HG03095 (cell line): ENCODE data around the gene SLC12A9.
"Not testable (repeated sequence)": the region's sequence is repeated elsewhere in the genome, so short reads cannot be mapped to it uniquely, and the experiment has no call there.

Experiments
- ATAC-seq: cut with Tn5 transposase; IDR thresholded peaks from one replicate; pipeline ENCODE4 v1.9.1; 2021; ENCODE audit warnings: moderate library complexity; ENCODE audit not compliant: unreplicated experiment

The SLC12A9 gene

GRCh38 chr7:100825751-100826513, 26.6 kb upstream of the SLC12A9 start:
- no peak for ATAC-seq

GRCh38 chr7:100826514-100827329, 25.8 kb upstream of the SLC12A9 start:
- ATAC-seq: no peak

DNA sequence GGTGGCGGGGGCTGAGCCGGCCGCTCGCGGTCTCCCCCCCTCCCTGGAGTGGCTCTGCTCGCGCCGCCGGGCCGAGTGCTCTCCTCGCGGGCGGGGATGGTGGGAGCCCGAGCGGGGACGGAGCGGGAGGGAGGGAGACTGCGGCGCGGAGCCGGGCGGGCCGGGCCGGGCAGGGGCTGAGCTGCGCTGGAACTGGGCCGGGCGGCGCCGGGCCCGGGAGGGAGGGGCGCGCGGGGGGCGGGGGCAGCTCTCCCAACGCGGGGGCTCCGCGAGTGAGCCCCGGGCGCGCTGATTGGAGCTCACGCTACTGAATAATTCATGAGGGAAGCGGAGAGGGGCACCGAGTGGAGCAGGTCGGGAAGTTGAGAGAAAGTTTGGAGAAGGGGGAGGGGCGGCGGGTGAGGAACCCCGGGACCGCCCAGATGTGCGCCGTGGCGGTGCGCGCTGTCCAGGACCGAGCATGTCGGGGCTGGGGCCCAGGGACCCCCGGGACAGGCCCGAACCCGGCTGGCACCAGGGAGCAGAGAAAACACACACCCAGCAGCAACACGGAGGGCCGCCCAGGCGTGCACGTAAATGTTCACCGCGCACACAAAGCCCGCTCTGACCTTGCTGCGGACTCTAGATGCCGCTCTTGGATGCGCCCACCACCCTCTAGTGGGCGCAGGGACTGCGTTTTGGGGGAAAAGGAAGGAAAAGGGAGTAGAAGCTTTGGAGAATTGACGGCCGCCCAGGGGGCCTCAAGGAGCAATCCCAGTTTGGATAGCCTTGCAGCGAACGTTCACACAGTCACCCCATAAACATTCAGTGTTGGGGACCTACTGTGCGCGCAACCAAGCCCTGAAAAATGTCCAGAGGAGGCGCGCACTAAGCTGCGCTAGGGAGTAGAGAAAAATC, 24.9 kb upstream of the SLC12A9 start, which contains the start of gene EPHB4:
Gene EPHB4, minus strand, starts transcription at position 194 of the 897 bp plus-strand sequence. CDS start 493 bp downstream, outside the sequence.
- ATAC-seq: no peak

DNA sequence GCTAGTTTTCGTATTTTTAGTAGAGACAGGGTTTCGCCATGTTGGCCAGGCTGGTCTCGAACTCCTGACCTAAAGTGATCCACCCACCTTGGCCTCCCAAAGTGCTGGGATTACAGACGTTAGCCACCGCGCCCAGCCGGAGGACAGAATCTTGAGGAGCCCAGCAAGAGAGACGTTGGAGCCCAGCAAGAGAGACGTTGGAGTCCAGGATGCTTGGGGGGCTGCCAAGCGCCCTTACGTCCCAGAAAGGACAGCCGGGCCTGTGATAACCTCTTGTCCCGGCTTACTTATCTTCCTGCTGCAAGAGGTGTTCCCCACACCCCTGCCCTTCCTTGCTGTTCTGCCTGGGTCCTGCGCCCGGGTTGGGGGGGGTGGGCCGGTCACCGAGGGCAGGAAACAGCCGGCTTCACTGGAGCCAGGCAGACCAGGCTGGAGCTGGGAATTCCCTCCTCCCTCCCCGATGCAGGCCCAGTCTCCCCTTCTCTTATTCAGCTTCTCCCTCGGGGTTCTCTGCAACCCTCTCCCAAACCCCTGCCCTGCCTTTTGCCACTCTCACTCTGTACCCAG, 23.3 kb upstream of the SLC12A9 start:
- no peak for ATAC-seq

DNA sequence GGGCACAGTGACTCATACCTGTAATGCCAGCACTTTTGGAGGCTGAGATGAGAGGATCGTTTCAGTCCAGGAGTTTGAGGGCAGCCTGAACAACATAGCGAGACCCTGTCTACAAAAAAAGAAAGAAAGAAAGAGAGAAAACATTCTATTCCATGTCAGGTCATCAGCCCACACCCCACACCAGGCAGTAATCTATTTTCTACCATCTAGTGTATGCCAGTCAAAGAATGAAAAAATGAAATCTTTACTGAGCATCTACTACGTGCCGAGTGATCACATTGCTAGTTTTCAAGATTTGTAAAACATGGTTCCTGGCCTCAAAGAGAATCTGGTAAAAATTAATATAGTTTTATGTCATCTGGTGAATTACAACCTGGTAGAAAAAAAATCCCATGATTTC, 22.1 kb upstream of the SLC12A9 start:
- ATAC-seq: no peak

GRCh38 chr7:100832281-100832633, 20.3 kb upstream of the SLC12A9 start:
- no peak for ATAC-seq

- no peak for ATAC-seq
Measured at GRCh38 chr7:100835903-100836811, 16.4 kb upstream of the SLC12A9 start.

- ATAC-seq: no peak
Measured at GRCh38 chr7:100836812-100837098, 15.8 kb upstream of the SLC12A9 start.

- no peak for ATAC-seq
Measured at GRCh38 chr7:100837099-100837836, 15.2 kb upstream of the SLC12A9 start.

- no peak for ATAC-seq
Measured at GRCh38 chr7:100839361-100839760, 13.2 kb upstream of the SLC12A9 start.

- ATAC-seq: no peak
Measured at GRCh38 chr7:100840470-100841100, 11.9 kb upstream of the SLC12A9 start.

DNA sequence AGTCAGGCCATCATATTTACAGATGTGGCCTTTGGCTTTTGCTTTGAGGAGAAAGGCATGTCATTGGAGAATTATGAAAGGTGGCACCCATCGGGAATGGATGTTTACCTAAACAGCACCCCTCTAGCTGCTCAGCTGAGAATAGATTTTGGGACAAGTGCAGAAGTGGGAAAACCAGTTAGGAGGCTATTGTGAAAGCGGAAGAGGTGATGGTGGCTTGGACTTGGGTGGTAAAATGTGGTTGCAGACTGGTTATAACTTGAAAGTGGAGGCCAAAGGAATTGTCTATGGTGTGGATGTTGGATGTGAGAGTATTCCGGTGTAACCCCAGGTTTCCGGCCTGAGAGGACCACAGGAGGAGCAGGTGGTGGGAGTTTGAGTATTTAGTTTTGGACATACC, 5.2 kb upstream of the SLC12A9 start:
- ATAC-seq: no peak

DNA sequence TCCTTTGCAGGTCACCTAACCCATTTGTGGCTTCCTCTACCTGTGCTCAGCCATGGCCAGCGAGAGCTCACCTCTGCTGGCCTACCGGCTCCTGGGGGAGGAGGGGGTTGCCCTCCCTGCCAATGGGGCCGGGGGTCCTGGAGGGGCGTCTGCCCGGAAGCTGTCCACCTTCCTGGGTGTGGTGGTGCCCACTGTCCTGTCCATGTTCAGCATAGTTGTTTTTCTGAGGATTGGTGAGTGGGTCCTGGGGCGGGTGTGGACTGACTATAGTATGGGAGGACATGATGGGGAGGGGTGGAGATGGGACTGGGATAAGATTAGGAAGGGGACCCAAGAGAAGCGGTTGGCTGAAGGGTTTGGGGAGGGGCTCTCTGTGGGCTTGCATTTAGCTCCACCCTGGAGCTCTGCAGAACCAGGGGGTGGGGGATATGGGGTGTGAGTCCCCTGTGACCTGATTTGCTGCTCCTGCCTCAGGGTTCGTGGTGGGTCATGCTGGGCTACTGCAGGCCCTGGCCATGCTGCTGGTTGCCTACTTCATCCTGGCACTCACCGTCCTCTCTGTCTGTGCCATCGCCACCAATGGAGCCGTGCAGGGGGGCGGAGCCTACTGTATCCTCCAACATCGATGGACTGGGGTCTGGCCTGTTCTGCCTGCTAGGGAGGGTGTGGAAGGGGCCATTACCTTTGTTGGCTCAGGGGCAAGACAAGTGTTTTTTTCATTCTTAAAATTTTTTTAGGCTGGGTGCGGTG, 1.8 kb downstream of the SLC12A9 start:
- ATAC-seq: no peak

DNA sequence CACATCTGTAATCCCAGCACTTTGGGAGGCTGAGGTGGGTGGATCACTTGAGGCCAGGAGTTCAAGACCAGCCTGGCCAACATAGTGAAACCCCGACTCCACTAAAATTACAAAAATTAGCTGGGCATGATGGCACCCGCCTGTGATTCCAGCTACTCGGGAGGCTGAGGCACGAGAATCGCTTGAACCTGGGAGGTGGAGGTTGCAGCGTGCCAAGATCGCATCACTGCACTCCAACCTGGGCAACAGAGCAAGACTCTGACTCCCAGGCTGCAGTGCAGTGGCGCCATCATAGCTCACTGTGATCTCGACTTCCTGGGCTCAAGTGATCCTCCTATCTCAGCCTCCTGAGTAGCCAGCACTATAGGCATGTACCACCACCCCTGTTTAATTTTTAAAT, 2.4 kb downstream of the SLC12A9 start:
- not testable (repeated sequence) for ATAC-seq

GRCh38 chr7:100855515-100855914, 3.0 kb downstream of the SLC12A9 start:
- no peak for ATAC-seq

- no peak for ATAC-seq
Measured at GRCh38 chr7:100856871-100857282, 4.4 kb downstream of the SLC12A9 start.

DNA sequence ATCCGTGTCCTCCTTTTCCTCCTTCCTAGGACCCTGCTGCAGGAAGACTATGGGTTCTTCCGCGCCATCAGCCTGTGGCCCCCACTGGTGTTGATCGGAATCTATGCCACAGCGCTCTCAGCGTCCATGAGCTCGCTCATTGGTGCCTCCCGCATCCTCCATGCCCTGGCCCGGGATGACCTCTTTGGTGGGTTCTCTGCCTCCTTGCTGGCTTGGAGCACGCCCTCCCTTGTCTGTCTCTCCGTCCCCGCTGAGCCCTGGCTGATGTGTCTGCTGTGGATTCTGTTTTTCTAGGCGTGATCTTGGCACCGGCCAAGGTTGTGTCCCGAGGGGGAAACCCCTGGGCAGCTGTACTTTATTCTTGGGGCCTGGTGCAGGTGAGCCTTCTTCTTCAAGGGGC, 7.3 kb downstream of the SLC12A9 start:
- no peak for ATAC-seq
